ENCODE data around the gene EMC10.
"Not testable (repeated sequence)": the region's sequence is repeated elsewhere in the genome, so short reads cannot be mapped to it uniquely, and the experiment has no call there.

Gene EMC10

GRCh38 chr19:50453243-50453642 is 23.1 kb upstream of the EMC10 start:
- DNase-seq: no peak

GRCh38 chr19:50455992-50456391 is 20.3 kb upstream of the EMC10 start:
- no peak for DNase-seq

- DNase-seq: no peak
Observed at GRCh38 chr19:50457300-50457699, 19.0 kb upstream of the EMC10 start.

- DNase-seq: peak in 1 of 2 experiments; percentile 23
Observed at GRCh38 chr19:50458396-50459066, 17.8 kb upstream of the EMC10 start.

- DNase-seq: no peak
Observed at GRCh38 chr19:50459067-50459456, 17.2 kb upstream of the EMC10 start.

GRCh38 chr19:50459638-50460037 is 16.7 kb upstream of the EMC10 start:
- DNase-seq: no peak

GRCh38 chr19:50460161-50460765 is 16.0 kb upstream of the EMC10 start:
- DNase-seq: no peak

- peak; percentile 62 to 83 for DNase-seq
Observed at GRCh38 chr19:50461066-50461875, 15.0 kb upstream of the EMC10 start.

- DNase-seq: no peak
Observed at GRCh38 chr19:50462970-50463369, 13.3 kb upstream of the EMC10 start.

- DNase-seq: no peak
Observed at GRCh38 chr19:50464348-50464747, 12.0 kb upstream of the EMC10 start.

GRCh38 chr19:50465000-50465399 is 11.3 kb upstream of the EMC10 start:
- no peak for DNase-seq

- DNase-seq: peak in 1 of 2 experiments; percentile 26
Observed at GRCh38 chr19:50465986-50466705, 10.2 kb upstream of the EMC10 start.

- no peak for DNase-seq
Observed at GRCh38 chr19:50466706-50467039, 9.6 kb upstream of the EMC10 start.

- no peak for DNase-seq
Observed at GRCh38 chr19:50467566-50467965, 8.7 kb upstream of the EMC10 start.

GRCh38 chr19:50468818-50469217 is 7.5 kb upstream of the EMC10 start:
- no peak for DNase-seq

- not testable (repeated sequence) for DNase-seq
Observed at GRCh38 chr19:50473336-50473735, 3.0 kb upstream of the EMC10 start.

- DNase-seq: no peak
Observed at GRCh38 chr19:50475101-50475568, 1.2 kb upstream of the EMC10 start.

- no peak for DNase-seq
Observed at GRCh38 chr19:50475736-50476223, 527 bp upstream of the EMC10 start.

GRCh38 chr19:50476907-50477238 is 566 bp downstream of the EMC10 start:
- no peak for DNase-seq

GRCh38 chr19:50477751-50478515 is 1.6 kb downstream of the EMC10 start:
- DNase-seq: no peak

GRCh38 chr19:50478901-50479715 is 2.8 kb downstream of the EMC10 start:
- peak; percentile 17 to 71 for DNase-seq

All from NCI-H526 (cell line).